LNCAP (cell line): ENCODE measurements around the gene CES1.

ENCODE experiments used
- CTCF ChIP-seq: fragments of 450-650 bp; IDR thresholded peaks from 2 replicates; pipeline ENCODE4 v1.5.1; 2017; ENCODE audit warnings: mild to moderate bottlenecking

Gene CES1

GRCh38 chr16:55815320-55815719 is 17.6 kb downstream of the CES1 start:
- TF ChIP-seq CTCF: no peak

- TF ChIP-seq CTCF: no peak
Observed at GRCh38 chr16:55812951-55813350, 19.9 kb downstream of the CES1 start.

- TF ChIP-seq CTCF: no peak
Observed at GRCh38 chr16:55811811-55812210, 21.1 kb downstream of the CES1 start.

- no peak for TF ChIP-seq CTCF
Observed at GRCh38 chr16:55810451-55810961, 22.4 kb downstream of the CES1 start.

- TF ChIP-seq CTCF: no peak
Observed at GRCh38 chr16:55809851-55810250, 23.0 kb downstream of the CES1 start.

GRCh38 chr16:55809386-55809785 is 23.5 kb downstream of the CES1 start:
- TF ChIP-seq CTCF: no peak

GRCh38 chr16:55779402-55780094 is 53.3 kb downstream of the CES1 start:
- no peak for TF ChIP-seq CTCF

- no peak for TF ChIP-seq CTCF
Observed at GRCh38 chr16:55778757-55779156, 54.1 kb downstream of the CES1 start.
